HG03060 (cell line): ENCODE results near the gene OOEP.
"Not testable (repeated sequence)": the region's sequence is repeated elsewhere in the genome, so short reads cannot be mapped to it uniquely, and the experiment has no call there.

Experiments
- ATAC-seq: cut with Tn5 transposase; IDR thresholded peaks from one replicate; pipeline ENCODE4 v1.9.1; 2021; ENCODE audit warnings: low read depth, moderate number of reproducible peaks; ENCODE audit not compliant: unreplicated experiment

Gene OOEP

DNA sequence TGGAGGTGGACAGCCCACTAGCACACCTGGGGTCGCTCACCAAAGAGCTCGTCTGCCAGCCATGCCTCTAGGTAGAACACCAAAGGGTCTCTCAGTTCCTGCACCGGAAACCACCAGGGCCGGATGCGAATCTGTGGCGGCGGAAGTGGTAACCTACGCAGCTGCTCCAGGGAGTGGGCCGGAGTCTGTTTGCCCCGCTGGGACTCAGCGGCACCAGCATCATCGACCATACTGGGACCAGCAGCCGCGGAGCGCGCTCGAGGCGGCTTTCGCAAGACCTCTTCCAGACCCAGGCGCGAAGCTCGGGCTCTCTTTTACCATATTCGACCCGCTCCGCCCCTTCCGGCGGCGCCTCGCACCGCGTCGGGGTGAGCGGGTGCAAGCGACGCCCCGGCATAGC is at the start of gene OOEP:
Gene OOEP (minus strand): TSS at position 335 of the 400 bp plus-strand sequence. CDS start 105 bp downstream, at position 230.
- ATAC-seq, result no peak

DNA sequence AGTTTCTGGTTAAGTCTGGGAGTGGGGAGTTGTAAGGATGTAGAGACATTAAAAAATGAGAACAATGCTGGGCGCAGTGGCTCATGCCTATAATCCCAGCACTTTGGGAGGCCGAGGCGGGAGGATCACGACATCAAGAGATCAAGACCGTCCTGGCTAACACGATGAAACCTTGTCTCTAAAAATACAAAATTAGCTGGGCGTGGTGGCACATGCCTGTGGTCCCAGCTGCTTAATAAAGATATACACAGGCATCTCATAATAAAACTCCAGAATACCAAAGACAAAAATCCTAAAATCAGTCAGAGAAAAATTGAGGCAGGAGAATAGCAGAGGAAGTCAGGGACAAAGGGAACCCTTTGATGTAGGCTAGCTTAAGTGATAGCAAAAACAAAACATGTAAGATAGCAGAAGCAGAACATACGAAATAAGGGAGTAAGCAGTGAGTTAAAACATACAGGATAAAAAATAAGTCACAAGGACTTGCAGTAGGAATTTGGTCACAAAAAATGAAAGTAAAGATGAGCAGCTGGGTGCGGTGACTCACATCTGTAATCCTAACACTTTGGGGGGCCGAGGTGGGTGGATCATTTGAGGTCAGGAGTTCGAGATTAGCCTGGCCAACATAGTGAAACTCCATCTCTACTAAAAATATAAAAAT is 48.5 kb upstream of the OOEP start:
- no peak for ATAC-seq

DNA sequence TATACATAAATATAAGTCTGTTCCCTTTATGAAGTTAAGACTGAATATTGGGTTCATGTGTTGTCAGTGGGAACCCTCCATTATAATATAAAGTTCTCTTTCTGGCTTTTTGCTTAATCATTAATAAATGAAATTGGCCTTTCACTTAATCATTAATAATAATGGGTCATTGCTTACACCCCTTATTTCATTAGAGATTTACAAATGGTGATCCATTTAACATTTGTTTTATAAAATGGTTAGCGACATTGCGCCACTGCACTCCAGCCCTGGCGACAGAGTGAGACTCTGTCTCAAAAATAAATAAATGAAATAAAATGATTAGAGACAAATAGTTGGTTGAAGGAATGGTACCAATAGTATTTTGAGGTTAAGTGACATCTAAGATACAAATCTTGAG is 43.4 kb upstream of the OOEP start:
- no peak for ATAC-seq

DNA sequence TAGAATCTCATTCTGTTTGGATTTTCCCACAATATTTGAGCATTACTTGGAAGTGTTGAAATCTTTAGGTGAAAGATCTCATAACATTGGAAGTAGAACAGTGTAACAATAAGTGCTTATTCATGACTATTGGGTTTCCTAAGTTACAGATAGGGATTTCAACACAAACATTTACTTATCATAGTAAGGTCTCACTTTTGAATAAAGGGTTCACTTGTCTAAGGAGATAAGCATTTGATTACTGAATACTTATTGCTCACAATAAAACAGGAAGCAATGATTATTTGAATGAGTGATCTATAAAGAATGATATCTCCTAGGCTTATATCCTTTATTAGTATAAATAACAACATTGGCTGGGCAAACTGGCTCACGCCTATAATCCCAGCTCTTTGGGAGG is 39.7 kb upstream of the OOEP start:
- no peak for ATAC-seq

DNA sequence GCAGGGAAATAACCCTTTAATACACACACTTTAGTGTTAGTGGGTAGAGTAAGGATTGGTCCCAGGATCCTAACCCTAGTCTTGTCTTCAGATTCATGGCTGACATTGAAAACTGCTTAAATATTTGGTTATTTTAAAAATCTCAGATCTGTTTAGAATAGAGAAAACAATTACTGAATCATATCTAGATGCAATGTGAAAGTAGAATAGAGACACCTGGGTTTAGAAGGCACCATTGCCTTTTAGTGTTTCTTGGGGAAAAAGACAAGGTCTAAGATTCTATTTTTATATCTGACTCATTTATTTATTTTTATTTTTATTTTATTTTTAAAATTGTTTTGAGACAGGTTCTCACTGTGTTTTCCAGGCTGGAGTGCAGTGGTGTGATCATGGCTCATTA is 31.0 kb upstream of the OOEP start:
- ATAC-seq, result no peak

DNA sequence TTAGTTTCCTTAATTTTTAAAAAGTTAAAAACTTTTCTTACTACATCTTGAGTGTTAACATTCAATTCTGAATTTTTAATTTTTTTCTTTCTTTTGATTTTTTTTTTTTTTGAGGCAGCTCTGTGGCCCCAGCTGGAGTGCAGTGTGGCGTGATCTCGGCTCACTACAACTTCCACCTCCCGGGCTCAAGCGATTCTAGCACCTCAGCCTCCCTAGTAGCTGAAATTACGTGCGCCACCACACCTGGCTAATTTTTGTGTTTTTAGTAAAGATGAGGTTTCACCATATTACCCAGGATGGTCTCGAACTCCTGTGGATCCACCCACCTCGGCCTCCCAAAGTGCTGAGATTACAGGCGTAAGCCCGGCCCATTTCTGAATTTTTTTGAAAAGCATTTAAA is 26.2 kb upstream of the OOEP start:
- no peak for ATAC-seq

DNA sequence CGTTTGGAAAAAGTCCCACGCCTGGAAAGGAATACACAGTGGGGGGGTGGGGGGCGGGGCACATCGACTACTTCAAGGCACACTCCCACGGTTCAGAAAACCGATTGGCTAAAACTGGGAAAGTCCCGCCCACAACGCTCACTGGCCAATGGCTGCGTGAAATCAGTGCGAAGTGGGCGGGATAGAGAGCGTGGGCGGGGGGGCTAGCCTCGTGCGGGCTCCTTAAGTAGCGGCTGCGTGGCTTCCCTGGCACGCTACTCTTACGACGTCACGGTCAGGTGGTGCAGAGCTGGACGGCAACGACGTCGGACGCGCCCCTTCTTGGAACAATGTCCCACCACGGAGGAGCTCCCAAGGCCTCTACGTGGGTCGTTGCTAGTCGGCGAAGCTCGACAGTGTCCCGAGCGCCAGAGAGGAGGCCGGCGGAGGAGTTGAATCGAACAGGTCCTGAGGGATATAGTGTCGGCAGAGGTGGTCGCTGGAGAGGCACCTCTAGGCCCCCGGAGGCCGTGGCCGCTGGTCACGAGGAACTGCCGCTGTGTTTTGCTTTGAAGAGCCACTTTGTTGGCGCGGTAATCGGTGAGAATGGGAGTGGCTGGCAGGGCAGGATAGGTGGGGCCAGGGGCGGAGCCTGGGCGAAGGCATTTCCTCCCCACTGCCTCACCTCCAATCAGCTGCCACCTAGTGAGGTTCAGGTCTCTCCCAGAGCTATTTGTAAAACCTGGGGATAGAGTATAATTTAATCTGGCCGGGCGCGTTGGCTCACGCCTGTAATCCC is 25.1 kb upstream of the OOEP start, which contains the start of gene DDX43:
Gene DDX43 (plus strand): TSS at position 252 of the 778 bp plus-strand sequence. CDS start 78 bp downstream, at position 330.
- ATAC-seq, result no peak

DNA sequence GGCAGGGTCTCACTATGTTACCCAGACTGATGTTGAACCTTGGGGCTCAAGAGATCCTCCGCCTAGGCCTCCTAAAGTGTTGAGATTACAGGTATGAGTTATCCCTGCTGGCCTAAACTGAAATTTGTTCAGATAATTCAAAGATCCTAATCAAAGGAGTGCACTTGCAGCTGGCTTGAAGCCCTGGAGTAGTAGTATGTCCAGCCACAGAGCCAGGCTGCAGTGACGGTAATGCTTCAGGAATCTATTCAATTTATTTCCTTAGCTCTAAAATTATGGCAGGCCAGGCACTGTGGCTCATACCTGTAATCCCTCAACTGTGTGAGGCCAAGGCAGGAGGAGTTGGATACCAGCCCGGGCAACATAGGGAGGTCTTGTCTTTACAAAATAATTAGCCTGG is 23.6 kb upstream of the OOEP start:
- no peak for ATAC-seq

DNA sequence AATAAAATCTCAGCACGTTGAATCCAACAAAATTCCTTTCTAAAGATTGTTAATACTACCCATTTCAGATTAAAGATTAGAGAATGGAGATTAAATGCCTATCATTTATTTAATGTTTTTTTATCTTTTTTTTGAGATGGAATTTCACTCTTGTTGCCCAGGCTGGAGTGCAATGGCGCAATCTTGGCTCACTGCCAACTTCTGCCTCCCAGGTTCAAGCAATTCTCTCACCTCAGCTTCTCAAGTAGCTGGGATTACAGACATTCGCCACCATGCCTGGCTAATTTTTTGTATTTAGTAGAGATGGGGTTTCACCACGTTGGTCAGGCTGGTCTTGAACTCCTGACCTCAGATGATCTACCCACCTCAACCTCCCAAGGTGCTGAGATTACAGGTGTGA is 22.5 kb upstream of the OOEP start:
- ATAC-seq, result not testable (repeated sequence)

DNA sequence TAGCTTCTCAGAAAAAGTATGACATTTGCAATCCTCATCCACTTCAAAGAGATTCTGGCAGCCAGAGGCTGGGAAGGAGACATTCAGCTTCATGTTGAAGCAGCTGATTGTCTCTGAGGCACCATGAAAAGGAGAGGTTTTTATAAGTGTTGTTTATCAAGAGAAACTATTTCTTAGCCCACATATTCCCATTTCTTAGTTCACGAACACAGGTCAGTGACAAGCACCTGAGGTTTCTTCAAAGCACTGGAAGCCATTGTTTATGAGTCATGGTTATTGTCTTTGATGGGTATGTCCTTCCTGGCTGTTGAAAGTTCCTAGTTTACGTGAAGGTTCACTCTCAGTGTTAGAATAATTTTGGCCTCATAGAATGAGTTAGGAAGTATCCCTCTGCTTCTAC is 22.0 kb upstream of the OOEP start:
- ATAC-seq, result no peak

DNA sequence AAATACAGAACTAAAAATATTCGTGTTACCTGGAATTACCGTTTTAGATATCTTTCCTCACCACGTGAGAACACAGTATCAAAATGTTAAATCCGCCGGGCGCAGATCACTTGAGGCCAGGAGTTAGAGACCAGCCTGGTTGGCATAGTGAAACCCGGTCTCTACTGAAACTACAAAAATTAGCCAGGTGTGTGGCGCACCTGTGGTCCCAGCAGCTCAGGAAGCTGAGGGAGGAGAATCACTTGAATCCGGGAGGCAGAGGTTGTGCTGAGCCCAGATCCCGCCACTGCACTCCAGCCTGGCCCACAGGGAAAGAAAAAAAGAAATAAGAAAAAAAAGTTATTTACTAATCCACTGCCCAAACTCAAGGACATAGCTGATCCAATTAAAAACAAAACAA is 20.2 kb upstream of the OOEP start:
- ATAC-seq, result no peak

DNA sequence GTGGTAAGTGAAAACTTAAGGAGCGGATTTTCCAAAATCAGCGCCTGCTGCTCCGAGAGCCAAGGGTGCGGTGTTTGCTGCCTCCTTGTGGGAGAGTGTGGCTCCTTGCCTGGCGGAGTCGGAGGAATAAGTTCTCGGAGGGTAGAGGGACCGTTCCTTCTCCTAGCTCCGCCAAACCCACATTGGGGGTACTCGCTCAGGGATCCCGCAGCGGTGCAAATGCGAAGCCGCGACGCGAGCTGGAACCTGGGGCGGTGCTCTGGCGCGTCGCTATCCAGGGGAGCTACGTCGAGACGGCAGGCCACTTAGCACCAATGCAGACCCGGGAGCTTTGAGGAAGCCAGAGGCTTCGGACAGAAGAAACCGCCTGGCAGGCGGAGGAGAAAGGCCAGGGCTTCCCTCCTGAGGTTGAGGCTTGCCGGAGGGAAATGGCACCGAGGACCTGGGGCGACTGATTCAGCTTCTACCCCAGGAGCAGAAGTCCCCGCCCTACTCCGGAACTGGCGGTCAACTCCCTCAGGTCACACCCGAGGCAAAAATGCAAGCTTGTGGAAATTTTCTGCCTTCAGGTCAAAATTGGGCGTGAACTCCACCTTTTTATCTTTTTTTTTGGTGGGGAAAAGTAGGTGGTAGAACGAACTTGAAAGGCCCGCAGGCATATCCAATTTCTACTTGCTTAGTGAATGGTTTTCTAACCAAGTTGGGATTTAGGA is 19.3 kb upstream of the OOEP start:
- peak; percentile 50 for ATAC-seq

DNA sequence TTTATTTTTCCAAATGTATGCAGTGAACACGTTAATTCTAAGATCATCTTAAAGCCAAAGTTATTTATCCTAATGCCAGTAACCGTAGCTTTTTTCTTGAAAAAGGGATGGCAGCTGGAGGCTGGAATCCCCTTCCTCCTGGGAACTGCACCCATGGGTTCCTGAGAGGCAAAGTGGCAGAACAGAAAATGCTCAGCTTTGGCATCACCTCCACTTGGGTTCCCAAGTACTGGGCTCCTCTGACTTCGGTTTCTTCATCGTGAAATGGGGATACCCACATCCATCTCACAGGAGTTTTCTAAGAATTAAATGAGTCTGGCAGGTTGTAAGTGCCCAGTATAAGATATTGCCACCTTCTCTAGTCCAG is 18.7 kb upstream of the OOEP start:
- no peak for ATAC-seq

DNA sequence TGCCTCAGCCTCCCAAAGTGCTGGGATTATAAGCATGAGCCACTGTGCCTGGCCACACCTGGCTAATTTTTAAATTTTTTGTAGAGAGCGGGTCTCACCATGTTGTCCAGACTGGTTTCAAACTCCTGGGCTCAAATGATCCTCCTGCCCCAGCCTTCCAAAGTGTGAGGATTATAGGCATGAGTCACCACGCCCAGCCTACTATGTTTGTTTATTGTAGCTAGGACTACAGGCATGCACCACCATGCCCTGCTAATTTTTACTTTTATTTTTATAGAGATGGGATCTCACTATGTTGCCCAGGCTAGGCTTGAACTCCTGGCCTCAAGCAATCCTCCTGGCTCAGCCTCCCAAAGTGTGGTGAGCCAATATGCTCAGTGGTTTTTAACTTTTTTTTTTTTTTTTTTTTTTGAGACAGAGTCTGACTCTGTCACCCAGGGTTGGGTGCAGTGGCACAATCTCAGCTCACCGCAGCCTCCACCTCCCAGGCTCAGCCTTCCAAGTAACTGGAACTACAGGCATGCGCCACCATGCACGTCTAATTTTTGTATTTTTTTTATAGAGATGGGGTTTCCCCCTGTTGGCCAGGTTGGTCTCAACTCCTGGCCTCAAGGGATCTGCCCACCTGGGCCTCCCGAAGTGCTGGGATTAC is 12.9 kb upstream of the OOEP start:
- no peak for ATAC-seq

DNA sequence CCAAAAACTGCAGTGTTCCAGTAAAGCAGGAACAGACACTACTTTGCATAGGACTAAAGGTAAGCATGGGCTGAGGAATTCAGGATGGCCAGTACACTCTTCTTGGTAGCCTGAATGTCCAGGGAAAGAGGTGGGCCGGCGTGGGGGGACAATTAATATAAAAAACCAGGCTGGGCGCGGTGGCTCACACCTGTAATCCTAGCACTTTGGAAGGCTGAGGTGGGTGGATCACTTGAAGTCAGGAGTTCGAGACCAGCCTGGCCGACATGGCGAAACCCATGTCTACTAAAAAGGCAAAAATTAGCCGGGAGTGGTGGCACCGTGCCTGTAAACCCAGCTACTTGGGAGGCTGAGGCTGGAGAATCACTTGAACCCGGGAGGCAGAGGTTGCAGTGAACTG is 11.8 kb upstream of the OOEP start:
- ATAC-seq, result not testable (repeated sequence)

DNA sequence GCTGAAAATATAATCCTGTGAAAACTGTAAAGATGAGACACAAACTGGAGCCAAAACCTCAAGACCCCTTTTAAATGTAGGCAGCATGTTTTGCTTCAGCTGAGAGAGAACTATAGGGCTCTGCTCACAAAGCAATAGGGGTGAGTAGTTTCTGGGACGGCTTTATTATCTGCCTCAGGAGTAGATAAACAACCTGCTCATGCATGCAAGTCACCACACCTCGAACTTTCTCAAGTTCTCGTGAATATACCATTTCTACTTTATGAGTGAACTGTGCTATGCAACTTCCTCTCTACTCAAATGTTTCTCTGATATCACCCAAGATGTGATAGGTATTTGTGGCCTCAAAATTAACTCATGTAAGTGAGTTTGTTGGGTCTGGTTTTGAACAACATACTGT is 7.5 kb upstream of the OOEP start:
- no peak for ATAC-seq

DNA sequence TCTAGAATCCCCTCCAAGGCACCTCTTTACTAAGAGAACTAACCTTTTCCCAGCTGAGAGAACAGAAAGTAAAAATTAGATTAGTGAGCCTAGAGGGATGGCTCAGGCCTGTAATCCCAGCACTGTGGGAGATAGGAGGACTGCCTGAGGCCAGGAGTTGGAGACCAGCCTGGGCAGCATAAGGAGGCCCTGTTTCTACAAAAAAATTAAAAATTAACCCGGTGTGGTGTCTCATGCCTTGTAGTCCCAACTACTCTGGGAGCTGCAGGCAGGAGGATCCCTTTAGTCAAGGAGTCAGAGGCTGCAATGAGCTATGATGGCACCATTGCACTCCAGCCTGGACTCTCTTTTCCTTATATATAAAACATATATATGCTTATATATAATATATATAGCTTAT is 5.5 kb upstream of the OOEP start:
- no peak for ATAC-seq

DNA sequence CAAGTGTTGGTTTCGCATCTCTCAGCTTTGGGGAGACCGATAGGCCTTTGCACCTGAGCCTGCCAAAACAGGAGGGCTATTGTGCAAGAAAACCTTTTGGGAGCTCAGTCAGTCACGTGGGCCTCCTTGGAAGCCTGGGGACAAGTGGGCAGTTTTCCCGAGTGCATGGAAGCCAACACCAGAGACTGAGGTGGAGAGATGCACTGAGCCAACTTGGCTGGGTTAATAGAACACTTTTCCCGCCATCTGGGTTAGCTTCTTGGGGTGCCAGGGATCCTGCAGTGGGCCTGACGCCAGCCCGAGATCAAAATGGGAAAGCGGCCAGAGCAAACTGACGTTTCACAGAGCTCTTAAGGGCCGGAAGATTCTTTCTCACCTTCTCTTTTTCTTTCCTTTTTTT is 2.8 kb upstream of the OOEP start:
- no peak for ATAC-seq

DNA sequence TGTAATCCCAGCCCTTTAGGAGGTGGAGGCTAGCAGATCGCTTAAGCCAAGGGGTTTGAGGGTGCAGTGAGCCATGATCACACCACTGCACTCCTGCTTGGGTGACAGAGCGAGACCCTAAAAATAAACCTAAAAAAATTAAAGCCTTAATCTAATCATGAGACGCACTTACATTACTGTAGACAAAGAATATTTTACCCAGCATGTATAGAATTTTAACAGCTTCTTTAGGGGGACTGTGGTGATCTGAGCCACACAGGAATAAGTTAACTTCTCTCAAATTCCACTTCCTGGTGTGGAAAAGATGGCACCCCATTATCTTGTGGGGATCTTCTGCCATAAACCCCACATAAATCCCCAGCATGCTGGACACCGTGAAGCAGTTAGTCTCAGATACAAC is 2.3 kb upstream of the OOEP start:
- ATAC-seq, result no peak

DNA sequence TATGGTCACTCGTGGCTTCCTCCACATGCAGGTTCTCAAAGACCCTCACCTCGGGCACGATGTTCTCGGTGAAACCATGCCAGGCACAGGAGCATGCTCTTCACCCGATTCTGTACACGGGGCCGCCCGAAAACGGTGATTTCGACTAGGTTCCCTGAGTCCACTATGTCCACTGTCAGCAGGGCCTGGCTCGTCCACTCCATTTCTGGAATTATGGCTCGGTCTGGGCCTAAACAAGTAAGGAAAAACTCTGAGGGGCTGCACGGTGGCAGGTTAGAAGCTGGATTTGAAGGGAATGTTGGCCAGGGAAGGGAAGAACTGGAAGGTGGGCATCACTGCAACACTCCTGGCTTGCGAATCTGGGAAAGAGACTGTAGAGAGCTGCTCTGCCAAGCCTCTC is 540 bp downstream of the OOEP start:
- no peak for ATAC-seq

DNA sequence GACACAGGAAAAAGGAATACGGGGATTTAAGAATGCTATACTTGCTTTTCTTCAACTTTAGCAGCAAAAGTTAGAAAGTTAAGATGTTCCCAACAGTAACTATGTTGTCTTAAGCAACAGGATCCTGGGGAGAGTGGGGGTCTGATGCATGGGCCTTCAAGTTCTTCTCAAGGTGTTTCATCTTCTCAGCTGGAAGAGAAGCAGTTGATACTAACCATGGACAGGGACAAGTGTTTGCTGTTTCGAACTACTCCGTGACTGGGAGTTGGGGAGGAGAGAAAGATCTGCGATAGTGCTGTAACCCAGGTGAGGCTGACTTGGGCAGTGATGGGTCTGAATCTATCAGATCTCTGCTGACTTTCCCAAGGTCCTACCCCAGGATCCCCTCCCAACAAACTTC is 1.0 kb downstream of the OOEP start:
- ATAC-seq, result no peak
